ENCODE data around the gene VANGL2. TPM values are rescaled to one million over a fixed set of nuclear protein-coding genes. Genes with fewer than 3 reads are reported as not detected.
A peak's percentile ranks its signal among the peaks of the same experiment; 100 is the strongest.

VANGL2 gene
- total and polyA plus RNA-seq, 9 of the 15 experiments (the other 6 are each of a cell fraction or from before 2014, with no cell fraction given), result 0.28 to 4.0 (median 0.98) TPM

DNA sequence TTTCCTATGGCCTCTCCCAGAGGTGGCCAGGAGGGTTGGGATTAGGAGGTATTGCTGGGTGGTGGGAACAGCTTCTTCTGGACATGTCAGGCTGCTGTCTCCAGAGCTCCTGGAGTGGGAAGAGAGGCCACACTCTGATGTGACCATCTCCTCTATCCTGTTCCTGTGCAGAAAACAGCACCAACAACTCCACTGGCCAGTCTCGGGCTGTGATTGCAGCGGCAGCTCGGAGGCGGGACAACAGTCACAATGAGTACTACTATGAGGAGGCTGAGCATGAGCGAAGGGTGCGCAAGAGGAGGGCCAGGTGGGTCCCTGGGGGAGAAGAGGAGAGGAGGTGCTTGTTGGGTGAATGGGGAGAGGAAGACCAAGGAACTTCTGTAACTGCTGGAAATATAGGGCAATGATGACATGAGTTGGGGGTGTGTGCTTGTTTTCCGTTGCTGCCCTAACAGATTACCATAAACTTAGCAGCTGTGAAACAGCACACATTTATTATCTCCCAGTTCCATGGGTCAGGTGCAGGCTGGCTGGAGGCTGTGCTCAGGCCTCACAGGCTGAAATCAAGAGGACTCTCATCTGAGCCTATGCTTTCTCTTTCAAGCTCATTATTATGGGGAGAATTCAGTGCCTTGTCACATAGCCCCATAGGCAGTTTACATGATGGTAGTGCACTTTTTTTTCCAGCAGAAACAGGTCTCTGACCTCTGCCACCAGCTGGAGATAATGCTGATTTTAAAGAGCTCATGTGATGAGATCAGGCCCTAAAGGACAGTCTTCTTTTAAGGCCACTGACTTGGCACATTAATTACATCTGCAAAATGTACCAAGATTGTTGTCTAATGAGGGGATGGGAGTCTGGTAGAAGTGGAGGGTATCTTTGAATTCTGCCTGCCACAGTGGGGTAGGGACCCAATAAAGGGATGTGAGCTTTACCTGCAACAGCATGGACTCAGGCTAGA, 20.8 kb downstream of the VANGL2 start (continued):
- no peak for TF ChIP-seq ZNF655 (CRISPR knock-in tag; IDR thresholded peaks at IDR 0.05)
- no peak for TF ChIP-seq GATAD2B (IDR thresholded peaks at IDR 0.05; ENCODE audit: borderline replicate concordance)
- TF ChIP-seq ZNF75A (CRISPR knock-in tag; IDR thresholded peaks at IDR 0.05), result no peak
- peak; percentile 87 for TF ChIP-seq TCF3 (CRISPR knock-in tag; IDR thresholded peaks at IDR 0.05)
- no peak for TF ChIP-seq SIN3A (IDR thresholded peaks at IDR 0.05; ENCODE audit: borderline replicate concordance in 2 of 2, control insufficient read depth in 1 of 2, low read depth in 2 of 2, low read length in 2 of 2)
- no peak for TF ChIP-seq ILF3 (IDR thresholded peaks at IDR 0.05; ENCODE audit: borderline replicate concordance)
- no peak for TF ChIP-seq EWSR1 (IDR thresholded peaks at IDR 0.05; ENCODE audit: borderline replicate concordance, low read depth, partially characterized antibody)
- TF ChIP-seq, protein P1, sequence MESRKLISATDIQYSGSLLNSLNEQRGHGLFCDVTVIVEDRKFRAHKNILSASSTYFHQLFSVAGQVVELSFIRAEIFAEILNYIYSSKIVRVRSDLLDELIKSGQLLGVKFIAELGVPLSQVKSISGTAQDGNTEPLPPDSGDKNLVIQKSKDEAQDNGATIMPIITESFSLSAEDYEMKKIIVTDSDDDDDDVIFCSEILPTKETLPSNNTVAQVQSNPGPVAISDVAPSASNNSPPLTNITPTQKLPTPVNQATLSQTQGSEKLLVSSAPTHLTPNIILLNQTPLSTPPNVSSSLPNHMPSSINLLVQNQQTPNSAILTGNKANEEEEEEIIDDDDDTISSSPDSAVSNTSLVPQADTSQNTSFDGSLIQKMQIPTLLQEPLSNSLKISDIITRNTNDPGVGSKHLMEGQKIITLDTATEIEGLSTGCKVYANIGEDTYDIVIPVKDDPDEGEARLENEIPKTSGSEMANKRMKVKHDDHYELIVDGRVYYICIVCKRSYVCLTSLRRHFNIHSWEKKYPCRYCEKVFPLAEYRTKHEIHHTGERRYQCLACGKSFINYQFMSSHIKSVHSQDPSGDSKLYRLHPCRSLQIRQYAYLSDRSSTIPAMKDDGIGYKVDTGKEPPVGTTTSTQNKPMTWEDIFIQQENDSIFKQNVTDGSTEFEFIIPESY (CRISPR knock-in tag; IDR thresholded peaks at IDR 0.05), result 0 out of 2 replicates have a peak, but pooled peaks have one; percentile 22
- TF ChIP-seq PATZ1 (CRISPR knock-in tag; IDR thresholded peaks at IDR 0.05; ENCODE audit: borderline replicate concordance), result no peak
- TF ChIP-seq, protein P2, sequence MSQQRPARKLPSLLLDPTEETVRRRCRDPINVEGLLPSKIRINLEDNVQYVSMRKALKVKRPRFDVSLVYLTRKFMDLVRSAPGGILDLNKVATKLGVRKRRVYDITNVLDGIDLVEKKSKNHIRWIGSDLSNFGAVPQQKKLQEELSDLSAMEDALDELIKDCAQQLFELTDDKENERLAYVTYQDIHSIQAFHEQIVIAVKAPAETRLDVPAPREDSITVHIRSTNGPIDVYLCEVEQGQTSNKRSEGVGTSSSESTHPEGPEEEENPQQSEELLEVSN (IDR thresholded peaks at IDR 0.05; ENCODE audit: borderline replicate concordance in 1 of 2, extremely low read depth in 1 of 2, insufficient read depth in 1 of 2, insufficient read length in 1 of 2, low read depth in 1 of 2, low read length in 1 of 2, poor library complexity in 1 of 2, severe bottlenecking in 1 of 2), result no peak
- no peak; the same call in 1 of the 2 replicates for TF ChIP-seq ZFX (CRISPR knock-in tag; IDR thresholded peaks at IDR 0.05)
- TF ChIP-seq, protein P3, sequence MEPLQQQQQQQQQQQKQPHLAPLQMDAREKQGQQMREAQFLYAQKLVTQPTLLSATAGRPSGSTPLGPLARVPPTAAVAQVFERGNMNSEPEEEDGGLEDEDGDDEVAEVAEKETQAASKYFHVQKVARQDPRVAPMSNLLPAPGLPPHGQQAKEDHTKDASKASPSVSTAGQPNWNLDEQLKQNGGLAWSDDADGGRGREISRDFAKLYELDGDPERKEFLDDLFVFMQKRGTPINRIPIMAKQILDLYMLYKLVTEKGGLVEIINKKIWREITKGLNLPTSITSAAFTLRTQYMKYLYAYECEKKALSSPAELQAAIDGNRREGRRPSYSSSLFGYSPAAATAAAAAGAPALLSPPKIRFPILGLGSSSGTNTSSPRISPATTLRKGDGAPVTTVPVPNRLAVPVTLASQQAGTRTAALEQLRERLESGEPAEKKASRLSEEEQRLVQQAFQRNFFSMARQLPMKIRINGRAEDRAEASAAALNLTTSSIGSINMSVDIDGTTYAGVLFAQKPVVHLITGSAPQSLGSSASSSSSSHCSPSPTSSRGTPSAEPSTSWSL (CRISPR knock-in tag; IDR thresholded peaks at IDR 0.05; ENCODE audit: borderline replicate concordance), result no peak
- TF ChIP-seq ZNF274 (IDR thresholded peaks at IDR 0.05; ENCODE audit: borderline replicate concordance, low read depth, low read length), result no peak

Data from K562 (cell line).